Measurements from ENCODE around the gene NCK2. TPM values are rescaled to one million over a fixed set of nuclear protein-coding genes. Genes with fewer than 3 reads are reported as not detected.
A peak's percentile ranks its signal among the peaks of the same experiment; 100 is the strongest.

NCK2 gene
- total RNA-seq, 5 donors from 2014 or later (not counting 1 experiment from before 2014, with no cell fraction given), result 97.7 to 154 (median 120) TPM

GRCh38 chr2:105733875-105734274 lies 10.8 kb upstream of the NCK2 start:
- H3K27me3 ChIP-seq (replicated peaks in 1 of 2; ENCODE audit: control insufficient read depth in 2 of 2, extremely low read depth in 1 of 2, insufficient read depth in 2 of 2, low read length in 1 of 2), result no peaks in the 10 kb centered on the region
- ChIA-PET POLR2A (interaction anchor here in 1 of 2 donors (0.6 kb wide), 1 partner anchor 190 kb away, joined by 6 read pairs; no protein-coding TSS in a partner anchor), CTCF (interaction anchor here in 1 of 2 donors (0.6 to 0.9 kb wide), 3 partner anchors 19 to 790 kb away, joined by 3 to 4 read pairs (median 3); no protein-coding TSS in a partner anchor)
- no peaks in the 10 kb centered on the region for H3K9me3 Mint-ChIP-seq
- no peak overlapping the region for H3K4me3 Mint-ChIP-seq
- H3K9me3 ChIP-seq, result no peaks in the 10 kb centered on the region
- no peak overlapping the region for H3K4me3 ChIP-seq (ENCODE audit: control insufficient read depth in 1 of 2, extremely low read depth in 1 of 2, low read length in 1 of 2)
- peaks cover 41 to 66% (median 57%) of the 10 kb centered on the region in 3 donors for H3K4me1 Mint-ChIP-seq
- H3K27ac ChIP-seq (ENCODE audit: low read length), result no peak overlapping the region
- no peaks in the 10 kb centered on the region for H3K27me3 Mint-ChIP-seq
- no peak overlapping the region for H3K27ac Mint-ChIP-seq
- peaks cover 10 to 20% of the 10 kb centered on the region in 2 experiments for H3K4me1 ChIP-seq (ENCODE audit: control insufficient read depth in 1 of 2, extremely low read depth in 1 of 2, insufficient read depth in 2 of 2, low read length in 2 of 2)
- no peaks in the 10 kb centered on the region for H3K36me3 ChIP-seq (ENCODE audit: control insufficient read depth in 2 of 2, extremely low read depth in 1 of 2, insufficient read depth in 1 of 2, low read length in 1 of 2)
- ATAC-seq (replicated peaks in 1 of 4) (no peak), DNase-seq (no peak)
- H3K36me3 Mint-ChIP-seq, result no peaks in the 10 kb centered on the region
- 58% methylated on average over 2 of the region's 5 CpGs for WGBS (ENCODE audit: insufficient coverage)

- H3K9me3 ChIP-seq, result no peaks in the 10 kb centered on the region
- no peak for ATAC-seq (replicated peaks in 1 of 4)
- Mint-ChIP-seq H3K27me3 (no peaks in the 10 kb centered on the region), H3K36me3 (no peaks in the 10 kb centered on the region), H3K27ac (peak overlapping the region; percentile 21 to 82), H3K4me3 (no peak overlapping the region), H3K4me1 (peaks cover 51 to 76% (median 68%) of the 10 kb centered on the region in 3 donors), H3K9me3 (no peaks in the 10 kb centered on the region)
- H3K27ac ChIP-seq (ENCODE audit: low read length), result no peak overlapping the region
- no peak overlapping the region for H3K4me3 ChIP-seq (ENCODE audit: control insufficient read depth in 1 of 2, extremely low read depth in 1 of 2, low read length in 1 of 2)
- CTCF ChIA-PET, result interaction anchor here (0.6 to 0.7 kb wide), 2 partner anchors 18 to 38 kb away, joined by 4 read pairs; no protein-coding TSS in a partner anchor
- DNase-seq, result no peak
- POLR2A ChIA-PET, result interaction anchor here in 1 of 2 donors (0.7 kb wide), 1 partner anchor 11 kb away, joined by 4 read pairs; no protein-coding TSS in a partner anchor
- H3K27me3 ChIP-seq (replicated peaks in 1 of 2; ENCODE audit: control insufficient read depth in 2 of 2, extremely low read depth in 1 of 2, insufficient read depth in 2 of 2, low read length in 1 of 2), result no peaks in the 10 kb centered on the region
- H3K36me3 ChIP-seq (ENCODE audit: control insufficient read depth in 2 of 2, extremely low read depth in 1 of 2, insufficient read depth in 1 of 2, low read length in 1 of 2), result no peaks in the 10 kb centered on the region
- H3K4me1 ChIP-seq (ENCODE audit: control insufficient read depth in 1 of 2, extremely low read depth in 1 of 2, insufficient read depth in 2 of 2, low read length in 2 of 2), result peaks cover 20 to 31% of the 10 kb centered on the region in 2 experiments
- 93% methylated on average over 2 of the region's 4 CpGs for WGBS (ENCODE audit: insufficient coverage)
Observed at GRCh38 chr2:105734762-105735538, 9.8 kb upstream of the NCK2 start.

DNA sequence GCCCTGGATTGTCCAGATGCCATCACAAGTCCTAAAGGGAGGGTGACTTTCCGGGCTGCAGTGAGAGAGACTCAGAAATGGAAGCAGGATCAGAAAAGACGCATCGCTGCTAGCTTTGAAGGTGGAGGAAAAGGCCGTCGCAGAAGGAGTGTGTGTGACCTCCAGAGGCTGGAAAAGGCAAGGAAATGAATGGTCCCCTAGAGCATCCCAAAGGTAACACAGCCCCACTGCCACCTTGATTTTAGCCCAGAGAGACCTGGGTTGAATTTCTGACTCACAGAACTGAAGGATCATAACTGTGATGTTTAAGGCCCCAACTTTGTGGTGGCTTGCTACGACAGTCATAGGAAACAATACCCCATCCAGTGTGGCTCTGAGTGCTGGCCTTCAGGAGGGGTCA lies 8.6 kb upstream of the NCK2 start:
- Mint-ChIP-seq H3K9me3 (no peaks in the 10 kb centered on the region), H3K27ac (peak overlapping the region in 1 of 2 donors; percentile 68), H3K4me1 (peaks cover 63 to 88% (median 80%) of the 10 kb centered on the region in 3 donors), H3K4me3 (no peak overlapping the region), H3K27me3 (no peaks in the 10 kb centered on the region), H3K36me3 (no peaks in the 10 kb centered on the region)
- no peaks in the 10 kb centered on the region for H3K27me3 ChIP-seq (replicated peaks in 1 of 2; ENCODE audit: control insufficient read depth in 2 of 2, extremely low read depth in 1 of 2, insufficient read depth in 2 of 2, low read length in 1 of 2)
- POLR2A ChIA-PET, result no interaction called here
- H3K36me3 ChIP-seq (ENCODE audit: control insufficient read depth in 2 of 2, extremely low read depth in 1 of 2, insufficient read depth in 1 of 2, low read length in 1 of 2), result no peaks in the 10 kb centered on the region
- DNase-seq, result no peak
- no peak overlapping the region for H3K4me3 ChIP-seq (ENCODE audit: control insufficient read depth in 1 of 2, extremely low read depth in 1 of 2, low read length in 1 of 2)
- H3K4me1 ChIP-seq (ENCODE audit: control insufficient read depth in 1 of 2, extremely low read depth in 1 of 2, insufficient read depth in 2 of 2, low read length in 2 of 2), result peaks cover 28 to 40% of the 10 kb centered on the region in 2 experiments
- no peak overlapping the region for H3K27ac ChIP-seq (ENCODE audit: low read length)
- CTCF ChIA-PET, result no interaction called here
- no peaks in the 10 kb centered on the region for H3K9me3 ChIP-seq
- ATAC-seq (replicated peaks in 1 of 4), result no peak
- 100% methylated on average over 3 of the region's 6 CpGs for WGBS (ENCODE audit: insufficient coverage)

- DNase-seq (peak in 2 of 35 experiments; percentile 28 to 76), ATAC-seq (replicated peaks in 1 of 4) (peak; percentile 88 to 90 (median 90))
- no CpG with 5 or more reads among the region's 6 CpGs for WGBS (ENCODE audit: insufficient coverage)
- Mint-ChIP-seq H3K4me1 (peaks cover 83 to 96% (median 93%) of the 10 kb centered on the region in 3 donors), H3K27me3 (no peaks in the 10 kb centered on the region), H3K27ac (peak overlapping the region; percentile 95 to 100), H3K9me3 (peaks cover 0 to 6% (median 0%) of the 10 kb centered on the region in 3 donors), H3K4me3 (peak overlapping the region; percentile 74 to 78 (median 77)), H3K36me3 (no peaks in the 10 kb centered on the region)
- no peaks in the 10 kb centered on the region for H3K27me3 ChIP-seq (replicated peaks in 1 of 2; ENCODE audit: control insufficient read depth in 2 of 2, extremely low read depth in 1 of 2, insufficient read depth in 2 of 2, low read length in 1 of 2)
- ChIA-PET POLR2A (interaction anchor here (0.7 to 1.5 kb wide), 3 partner anchors 9 to 121 kb away, joined by 3 to 4 read pairs (median 3); no protein-coding TSS in a partner anchor), CTCF (interaction anchor here (0.6 to 1.6 kb wide), 7 partner anchors 9 to 711 kb away, joined by 3 to 6 read pairs (median 4); no protein-coding TSS in a partner anchor)
- H3K9me3 ChIP-seq, result no peaks in the 10 kb centered on the region
- peaks cover 30 to 51% of the 10 kb centered on the region in 2 experiments for H3K4me1 ChIP-seq (ENCODE audit: control insufficient read depth in 1 of 2, extremely low read depth in 1 of 2, insufficient read depth in 2 of 2, low read length in 2 of 2)
- H3K27ac ChIP-seq (ENCODE audit: low read length), result peak overlapping the region; percentile 86
- peak overlapping the region in 1 of 2 donors; percentile 23 for H3K4me3 ChIP-seq (ENCODE audit: control insufficient read depth in 1 of 2, extremely low read depth in 1 of 2, low read length in 1 of 2)
- H3K36me3 ChIP-seq (ENCODE audit: control insufficient read depth in 2 of 2, extremely low read depth in 1 of 2, insufficient read depth in 1 of 2, low read length in 1 of 2), result no peaks in the 10 kb centered on the region
Observed at GRCh38 chr2:105737980-105738657, 6.6 kb upstream of the NCK2 start.

DNA sequence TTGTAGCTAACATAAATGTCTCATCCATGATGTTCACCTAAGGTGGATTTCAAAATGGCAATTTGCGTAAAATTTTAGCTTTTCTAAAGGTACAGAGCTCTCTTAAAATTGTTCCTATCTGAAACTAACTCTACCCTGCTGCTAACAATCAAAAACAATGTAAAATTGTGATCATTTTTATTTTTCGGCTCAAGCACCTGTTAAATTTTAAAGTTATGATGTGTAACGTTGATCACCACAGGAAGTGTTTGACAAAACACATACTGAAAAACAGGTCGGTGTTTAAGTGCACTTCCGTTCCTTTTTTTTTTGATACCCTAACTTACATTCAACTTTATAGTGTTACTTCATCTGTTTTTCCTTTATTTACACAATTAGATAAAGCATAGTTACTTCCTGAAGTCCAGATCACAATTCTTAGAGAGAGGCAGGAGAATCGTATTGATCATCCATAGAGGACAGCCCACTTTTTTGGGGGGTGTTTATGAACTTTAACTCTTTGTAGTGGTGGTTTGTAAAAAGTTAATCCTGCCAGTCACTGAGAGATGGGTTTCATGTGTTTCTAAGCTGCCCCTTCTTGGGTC lies 6.0 kb upstream of the NCK2 start:
- H3K9me3 ChIP-seq, result no peaks in the 10 kb centered on the region
- H3K27ac Mint-ChIP-seq, result peak overlapping the region; percentile 95 to 100
- WGBS (ENCODE audit: insufficient coverage), result 0% methylated on average over 2 of the region's 6 CpGs
- ATAC-seq (replicated peaks in 1 of 4), result peak; percentile 70 to 76 (median 72)
- no peaks in the 10 kb centered on the region for H3K36me3 ChIP-seq (ENCODE audit: control insufficient read depth in 2 of 2, extremely low read depth in 1 of 2, insufficient read depth in 1 of 2, low read length in 1 of 2)
- H3K4me3 ChIP-seq (ENCODE audit: control insufficient read depth in 1 of 2, extremely low read depth in 1 of 2, low read length in 1 of 2), result peak overlapping the region in 1 of 2 donors; percentile 23
- H3K4me1 ChIP-seq (ENCODE audit: control insufficient read depth in 1 of 2, extremely low read depth in 1 of 2, insufficient read depth in 2 of 2, low read length in 2 of 2), result peaks cover 35 to 53% of the 10 kb centered on the region in 2 experiments
- peak in 2 of 35 experiments; percentile 31 to 68 for DNase-seq
- peak overlapping the region; percentile 86 for H3K27ac ChIP-seq (ENCODE audit: low read length)
- CTCF ChIA-PET, result interaction anchor here (0.6 to 1.6 kb wide), 7 partner anchors 9 to 710 kb away, joined by 3 to 6 read pairs (median 4); no protein-coding TSS in a partner anchor
- no peaks in the 10 kb centered on the region for H3K27me3 Mint-ChIP-seq
- H3K4me3 Mint-ChIP-seq, result peak overlapping the region; percentile 74 to 78 (median 77)
- H3K27me3 ChIP-seq (replicated peaks in 1 of 2; ENCODE audit: control insufficient read depth in 2 of 2, extremely low read depth in 1 of 2, insufficient read depth in 2 of 2, low read length in 1 of 2), result no peaks in the 10 kb centered on the region
- H3K9me3 Mint-ChIP-seq, result peaks cover 0 to 6% (median 0%) of the 10 kb centered on the region in 3 donors
- POLR2A ChIA-PET, result interaction anchor here (0.7 to 1.5 kb wide), 3 partner anchors 9 to 120 kb away, joined by 3 to 4 read pairs (median 3); no protein-coding TSS in a partner anchor
- no peaks in the 10 kb centered on the region for H3K36me3 Mint-ChIP-seq
- peaks cover 85 to 97% (median 93%) of the 10 kb centered on the region in 3 donors for H3K4me1 Mint-ChIP-seq
